ENCODE results near the gene EVI2B. TPM values are rescaled to one million over a fixed set of nuclear protein-coding genes. Genes with fewer than 3 reads are reported as not detected.
"Not testable (repeated sequence)": the region's sequence is repeated elsewhere in the genome, so short reads cannot be mapped to it uniquely, and the experiment has no call there.

The EVI2B gene
- total RNA-seq, 1 experiment from 2014 or later, result 2.4 TPM

- DNase-seq (ENCODE audit: low read depth), result peak; percentile 98
These were observed 44.3 kb downstream of the EVI2B start for GRCh38 chr17:31269578-31269983.

- no peak for DNase-seq (ENCODE audit: low read depth)
These were observed 44.7 kb downstream of the EVI2B start for GRCh38 chr17:31269036-31269577.

- DNase-seq (ENCODE audit: low read depth), result no peak
These were observed 47.8 kb downstream of the EVI2B start for GRCh38 chr17:31266042-31266441.

GRCh38 chr17:31262923-31263322 lies 50.9 kb downstream of the EVI2B start:
- DNase-seq (ENCODE audit: low read depth), result not testable (repeated sequence)

- DNase-seq (ENCODE audit: low read depth), result no peak
These were observed 52.3 kb downstream of the EVI2B start for GRCh38 chr17:31261601-31262000.

GRCh38 chr17:31260151-31260550 lies 53.7 kb downstream of the EVI2B start:
- DNase-seq (ENCODE audit: low read depth), result no peak

- no peak for DNase-seq (ENCODE audit: low read depth)
These were observed 56.9 kb downstream of the EVI2B start for GRCh38 chr17:31256936-31257335.

- no peak for DNase-seq (ENCODE audit: low read depth)
These were observed 59.2 kb downstream of the EVI2B start for GRCh38 chr17:31254654-31255053.

Other genes starting within 250 kb of the EVI2B start
- 15.4 and 29.9 TPM in 2 replicates for gene NF1, start 219.1 kb downstream of the EVI2B start, total RNA-seq (2014; rRNA removed; shearing (Covaris generic))
- not detected in 2 replicates for gene OMG, start 16.8 kb downstream of the EVI2B start, total RNA-seq (2014; rRNA removed; shearing (Covaris generic))
- 7.4 and 7.7 TPM in 2 replicates for gene EVI2A, start 7.6 kb upstream of the EVI2B start, total RNA-seq (2014; rRNA removed; shearing (Covaris generic))
- gene RAB11FIP4, start 77.6 kb upstream of the EVI2B start, total RNA-seq (2014; rRNA removed; shearing (Covaris generic)), result 2.0 and 2.7 TPM in 2 replicates

Data from M059J (cell line).